Measurements from ENCODE around the gene TGFBI. TPM values are rescaled to one million over a fixed set of nuclear protein-coding genes. Genes with fewer than 3 reads are reported as not detected.

Gene TGFBI
- total and polyA plus RNA-seq, 2 donors from 2014 or later, result 36.4 to 78.5 TPM

DNA sequence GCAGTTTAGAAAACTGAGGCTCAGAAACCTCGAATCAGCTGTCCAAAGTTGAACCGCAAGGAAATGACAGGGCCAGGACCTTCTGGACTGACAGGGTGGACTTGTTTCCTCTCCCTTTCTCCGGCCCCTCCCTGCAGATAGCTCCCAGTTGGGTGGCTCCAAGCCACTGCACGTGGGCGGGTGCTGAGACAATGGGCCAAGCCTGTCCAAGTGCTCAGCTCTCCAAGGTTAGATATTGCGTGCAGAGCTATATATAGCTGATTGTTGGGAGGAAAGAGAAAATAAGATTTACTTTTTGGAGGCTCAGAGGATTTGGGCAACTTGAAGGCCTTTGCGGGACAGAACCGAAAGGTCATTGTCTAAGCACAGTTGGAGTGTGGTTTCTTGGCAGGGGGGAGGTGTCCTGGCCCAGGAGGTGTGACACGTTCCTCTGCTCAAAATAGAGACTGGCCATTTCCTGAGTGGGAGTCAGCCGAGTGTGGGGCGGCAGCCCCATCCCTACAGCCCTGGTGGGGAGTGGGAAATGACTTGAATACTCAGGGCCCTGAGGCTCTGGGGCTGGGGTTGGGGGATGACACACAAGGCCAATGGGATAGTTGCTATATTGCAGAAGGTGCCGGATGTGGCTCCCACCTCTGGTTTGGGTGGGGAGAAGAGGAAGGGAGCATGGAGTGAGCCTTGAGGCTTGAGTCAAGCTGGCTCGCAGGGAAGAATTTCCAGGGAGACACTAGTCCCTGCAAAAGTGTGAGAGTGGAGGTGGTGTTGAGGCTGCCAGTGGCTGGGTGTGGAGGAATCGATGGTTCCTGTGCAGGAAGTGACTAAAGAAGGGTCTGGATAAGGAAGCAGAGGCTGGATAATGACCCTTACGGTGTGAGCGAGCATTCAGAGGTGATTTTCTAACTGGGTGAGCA is 59.4 kb downstream of the TGFBI start:
- no peaks in the 10 kb centered on the region for H3K36me3 ChIP-seq (ENCODE audit: control insufficient read depth in 2 of 3, insufficient read depth in 3 of 3, low read length in 3 of 3)
- peak in 2 of 5 donors; percentile 69 to 90 for DNase-seq
- no peak overlapping the region for H3K9ac ChIP-seq (ENCODE audit: low read length in 3 of 3)
- intact Hi-C loops (cut with DNase I), result no loop called here
- peaks cover 0 to 5% (median 4%) of the 10 kb centered on the region in 3 donors for H3K4me1 ChIP-seq (ENCODE audit: control insufficient read depth in 2 of 3, insufficient read depth in 2 of 3, low read depth in 1 of 3, low read length in 3 of 3)
- no peak for FAIRE-seq
- H3K4me3 ChIP-seq (ENCODE audit: low read length in 3 of 3), result no peak overlapping the region
- peak overlapping the region in 1 of 2 donors; percentile 72 for H3K27ac ChIP-seq (ENCODE audit: low read depth in 2 of 2, low read length in 2 of 2)
- H3K27me3 ChIP-seq (ENCODE audit: control insufficient read depth, insufficient read depth, low read length), result no peaks in the 10 kb centered on the region
- no peaks in the 10 kb centered on the region for H3K9me3 ChIP-seq (ENCODE audit: control insufficient read depth in 2 of 3, insufficient read depth in 1 of 3, low read length in 3 of 3)
- TF ChIP-seq CTCF (IDR thresholded peaks at IDR 0.05; ENCODE audit: borderline replicate concordance, extremely low read depth, insufficient read depth), result no peak

GRCh38 chr5:136089791-136090190 is 61.0 kb downstream of the TGFBI start:
- Histone ChIP-seq H3K9ac (ENCODE audit: low read length in 3 of 3) (no peak overlapping the region), H3K9me3 (ENCODE audit: control insufficient read depth in 2 of 3, insufficient read depth in 1 of 3, low read length in 3 of 3) (no peaks in the 10 kb centered on the region), H3K4me1 (ENCODE audit: control insufficient read depth in 2 of 3, insufficient read depth in 2 of 3, low read depth in 1 of 3, low read length in 3 of 3) (peaks cover 0 to 5% (median 4%) of the 10 kb centered on the region in 3 donors), H3K36me3 (ENCODE audit: control insufficient read depth in 2 of 3, insufficient read depth in 3 of 3, low read length in 3 of 3) (no peaks in the 10 kb centered on the region), H3K27ac (ENCODE audit: low read depth in 2 of 2, low read length in 2 of 2) (no peak overlapping the region), H3K4me3 (ENCODE audit: low read length in 3 of 3) (no peak overlapping the region), H3K27me3 (ENCODE audit: control insufficient read depth, insufficient read depth, low read length) (no peaks in the 10 kb centered on the region)
- TF ChIP-seq CTCF (IDR thresholded peaks at IDR 0.05; ENCODE audit: borderline replicate concordance, extremely low read depth, insufficient read depth), result no peak
- intact Hi-C loops (cut with DNase I), result no loop called here
- FAIRE-seq (no peak), DNase-seq (peak in 4 of 5 donors; percentile 41 to 84 (median 71))

DNA sequence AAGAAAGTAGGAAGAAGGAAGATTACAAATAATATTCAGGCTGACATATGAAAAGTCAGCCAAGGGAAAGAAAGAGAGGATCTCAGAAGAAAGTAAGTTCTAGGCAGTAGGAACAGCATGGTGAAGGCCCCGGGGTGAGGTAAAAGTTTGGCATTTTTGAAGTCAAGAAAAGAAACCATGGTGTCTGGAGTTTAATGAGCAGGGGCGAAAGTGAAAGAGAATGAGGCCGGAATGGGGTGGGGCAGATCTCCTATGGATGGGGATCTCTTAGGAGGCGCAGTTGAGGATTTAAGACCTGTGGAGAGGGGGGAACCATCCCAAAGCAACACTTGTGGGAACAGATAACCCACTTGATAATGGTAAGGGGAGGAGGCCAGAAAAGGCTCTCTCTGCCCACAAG is 61.5 kb downstream of the TGFBI start:
- H3K4me1 ChIP-seq (ENCODE audit: control insufficient read depth in 2 of 3, insufficient read depth in 2 of 3, low read depth in 1 of 3, low read length in 3 of 3), result peaks cover 0 to 5% (median 4%) of the 10 kb centered on the region in 3 donors
- H3K9me3 ChIP-seq (ENCODE audit: control insufficient read depth in 2 of 3, insufficient read depth in 1 of 3, low read length in 3 of 3), result no peaks in the 10 kb centered on the region
- no peak overlapping the region for H3K9ac ChIP-seq (ENCODE audit: low read length in 3 of 3)
- FAIRE-seq (no peak), DNase-seq (no peak)
- TF ChIP-seq CTCF (IDR thresholded peaks at IDR 0.05; ENCODE audit: borderline replicate concordance, extremely low read depth, insufficient read depth), result no peak
- no peaks in the 10 kb centered on the region for H3K27me3 ChIP-seq (ENCODE audit: control insufficient read depth, insufficient read depth, low read length)
- H3K4me3 ChIP-seq (ENCODE audit: low read length in 3 of 3), result no peak overlapping the region
- no peak overlapping the region for H3K27ac ChIP-seq (ENCODE audit: low read depth in 2 of 2, low read length in 2 of 2)
- intact Hi-C loops (cut with DNase I), result no loop called here
- no peaks in the 10 kb centered on the region for H3K36me3 ChIP-seq (ENCODE audit: control insufficient read depth in 2 of 3, insufficient read depth in 3 of 3, low read length in 3 of 3)
